H9 (cell line): ENCODE data around the gene DLEC1. TPM values are rescaled to one million over a fixed set of nuclear protein-coding genes. Genes with fewer than 3 reads are reported as not detected.

Experiments used
- DNase-seq: peaks from one replicate; pipeline ENCODE4 v3.0.0-alpha.2; 2017
- H2AFZ ChIP-seq: one replicate; pipeline ENCODE4 v1.6.1; 2013; ENCODE audit warnings: mild to moderate bottlenecking, low read length, control low read depth, moderate library complexity
- H2AK5ac ChIP-seq: 2 replicates; pipeline ENCODE4 v1.6.1; 2013; ENCODE audit warnings: low read length, control low read depth, mixed read lengths; ENCODE audit not compliant: insufficient read length
- H2BK120ac ChIP-seq: one replicate; pipeline ENCODE4 v1.6.1; 2013; ENCODE audit warnings: low read depth, mild to moderate bottlenecking, low read length, control low read depth, inconsistent platforms; ENCODE audit not compliant: poor library complexity, severe bottlenecking
- H2BK12ac ChIP-seq: 2 replicates; pipeline ENCODE4 v1.6.1; 2013; ENCODE audit warnings: low read length, control low read depth, mixed read lengths, low read depth; ENCODE audit not compliant: insufficient read length
- H2BK15ac ChIP-seq: 2 replicates; pipeline ENCODE4 v1.6.1; 2013; ENCODE audit warnings: low read depth, low read length, control low read depth
- H2BK20ac ChIP-seq: one replicate; pipeline ENCODE4 v1.6.1; 2013; ENCODE audit warnings: low read depth, mild to moderate bottlenecking, low read length, control low read depth, inconsistent platforms; ENCODE audit not compliant: poor library complexity, severe bottlenecking
- H2BK5ac ChIP-seq: 2 replicates; pipeline ENCODE4 v1.6.1; 2013; ENCODE audit warnings: low read length, control low read depth, mixed read lengths; ENCODE audit not compliant: insufficient read length
- H3K14ac ChIP-seq: 2 replicates; pipeline ENCODE4 v1.6.1; 2013; ENCODE audit warnings: low read length, control low read depth; ENCODE audit not compliant: insufficient read depth
- H3K18ac ChIP-seq: 2 replicates; pipeline ENCODE4 v1.6.1; 2013; ENCODE audit warnings: low read depth, mild to moderate bottlenecking, mixed read lengths, low read length, control low read depth; ENCODE audit not compliant: insufficient read length
- H3K23ac ChIP-seq: 2 replicates; pipeline ENCODE4 v1.6.1; 2013; ENCODE audit warnings: low read length, control low read depth, mixed read lengths, low read depth; ENCODE audit not compliant: insufficient read length
- H3K23me2 ChIP-seq: 2 replicates; pipeline ENCODE4 v1.6.1; 2013; ENCODE audit warnings: low read depth, mild to moderate bottlenecking, mixed read lengths, low read length, control low read depth; ENCODE audit not compliant: insufficient read length, poor library complexity, severe bottlenecking
- H3K27ac ChIP-seq: 2 replicates; pipeline ENCODE4 v1.5.1; 2013; ENCODE audit warnings: low read length, control low read depth, mixed read lengths, low read depth; ENCODE audit not compliant: insufficient read length
- H3K27me3 ChIP-seq: 2 replicates; pipeline ENCODE4 v1.6.1; 2013; ENCODE audit warnings: low read length, control low read depth, inconsistent platforms; ENCODE audit not compliant: insufficient read depth
- H3K4ac ChIP-seq: 2 replicates; pipeline ENCODE4 v1.6.1; 2013; ENCODE audit warnings: low read depth, mild to moderate bottlenecking, control low read depth, inconsistent platforms, low read length, moderate library complexity
- H3K4me1 ChIP-seq: 2 replicates; pipeline ENCODE4 v1.6.1; 2013; ENCODE audit warnings: low read length, control low read depth, inconsistent platforms; ENCODE audit not compliant: insufficient read depth
- H3K4me2 ChIP-seq: 2 replicates; pipeline ENCODE4 v1.6.1; 2013; ENCODE audit warnings: low read length, control low read depth, mixed read lengths; ENCODE audit not compliant: insufficient read length, insufficient read depth
- H3K56ac ChIP-seq: 2 replicates; pipeline ENCODE4 v1.6.1; 2013; ENCODE audit warnings: low read depth, mild to moderate bottlenecking, mixed read lengths, low read length, control low read depth; ENCODE audit not compliant: insufficient read length
- H3K79me1 ChIP-seq: 2 replicates; pipeline ENCODE4 v1.6.1; 2013; ENCODE audit warnings: low read depth, mild to moderate bottlenecking, moderate library complexity, low read length, control low read depth, inconsistent platforms; ENCODE audit not compliant: insufficient read depth, poor library complexity, severe bottlenecking
- H3K79me2 ChIP-seq: 2 replicates; pipeline ENCODE4 v1.6.1; 2013; ENCODE audit warnings: low read length, control low read depth, inconsistent platforms; ENCODE audit not compliant: insufficient read depth
- H3K9ac ChIP-seq: 2 replicates; pipeline ENCODE4 v1.6.1; 2013; ENCODE audit warnings: low read length, control low read depth, mixed read lengths; ENCODE audit not compliant: insufficient read length; ENCODE audit errors: extremely low read depth
- H3K9me3 ChIP-seq: one replicate; pipeline ENCODE4 v1.6.1; 2013; ENCODE audit warnings: low read depth, low read length, inconsistent platforms; ENCODE audit not compliant: control insufficient read depth
- H3T11ph ChIP-seq: one replicate; pipeline ENCODE4 v1.6.1; 2013; ENCODE audit warnings: mild to moderate bottlenecking, low read length, control low read depth, inconsistent platforms
- H4K20me1 ChIP-seq: one replicate; pipeline ENCODE4 v1.6.1; 2013; ENCODE audit not compliant: control insufficient read depth, insufficient read length, insufficient read depth
- H4K5ac ChIP-seq: 2 replicates; pipeline ENCODE4 v1.6.1; 2013; ENCODE audit warnings: low read depth, mild to moderate bottlenecking, mixed read lengths, low read length, control low read depth; ENCODE audit not compliant: insufficient read length
- H4K8ac ChIP-seq: replicated peaks from 2 replicates; pipeline ENCODE4 v1.6.1; 2013; ENCODE audit warnings: low read length, control low read depth, mixed read lengths, low read depth; ENCODE audit not compliant: insufficient read length
- H4K91ac ChIP-seq: 2 replicates; pipeline ENCODE4 v1.6.1; 2013; ENCODE audit warnings: low read depth, mild to moderate bottlenecking, moderate library complexity, mixed read lengths, low read length, control low read depth; ENCODE audit not compliant: insufficient read length
- H3K27ac Mint-ChIP-seq, 3 experiments: 2 replicates in 2 of 3; 3 replicates in 1 of 3; pipeline ENCODE4 v1.8.0; 2020 to 2021; ENCODE audit warnings: mixed read lengths in 3 of 3, mild to moderate bottlenecking in 1 of 3, moderate library complexity in 1 of 3
- H3K27me3 Mint-ChIP-seq: 2 replicates; pipeline ENCODE4 v1.8.0; 2021; ENCODE audit warnings: low read depth, mild to moderate bottlenecking, moderate library complexity, mixed read lengths
- H3K36me3 Mint-ChIP-seq, 3 experiments: 2 replicates in 2 of 3; 3 replicates in 1 of 3; pipeline ENCODE4 v1.8.0; 2020 to 2021; ENCODE audit warnings: low read depth in 3 of 3, mixed read lengths in 3 of 3; ENCODE audit not compliant: insufficient read depth in 1 of 3
- H3K4me1 Mint-ChIP-seq, 2 experiments: 2 replicates each; pipeline ENCODE4 v1.8.0; 2020; ENCODE audit warnings: mixed read lengths in 2 of 2
- H3K4me3 Mint-ChIP-seq, 2 experiments: 2 replicates in 1 of 2; 3 replicates in 1 of 2; pipeline ENCODE4 v1.8.0; 2020 to 2021; ENCODE audit warnings: mild to moderate bottlenecking in 2 of 2, mixed read lengths in 2 of 2, moderate library complexity in 1 of 2
- H3K9me3 Mint-ChIP-seq, 2 experiments: 2 replicates in 1 of 2; 3 replicates in 1 of 2; pipeline ENCODE4 v1.8.0; 2020; ENCODE audit warnings: mild to moderate bottlenecking in 2 of 2, mixed read lengths in 2 of 2, moderate library complexity in 1 of 2
- WGBS: extraction: QIAGEN DNeasy Blood & Tissue Kit; methylation state at CpG from one replicate; pipeline ENCODE4 v1.1.7; 2013; ENCODE audit warnings: missing lambda C conversion rate, low lambda C conversion rate, mixed read lengths; ENCODE audit not compliant: insufficient read length; ENCODE audit errors: extremely low coverage; 5-methylcytosine and 5-hydroxymethylcytosine counted together
- total RNA-seq: library from RNA; stranded (reverse); gene quantifications from 2 replicates; pipeline ENCODE4 v1.2.1, GENCODE V29; 2021
- TF ChIP-seq, protein P1 (sequence below): fragments of 200-600 bp; sonication (generic); conservative IDR thresholded peaks from 3 replicates; pipeline ENCODE4 v1.8.0; 2021; ENCODE audit warnings: antibody characterized with exemption, mild to moderate bottlenecking

Gene DLEC1
- total RNA-seq, 1 experiment from 2014 or later, result 2.1 TPM

DNA sequence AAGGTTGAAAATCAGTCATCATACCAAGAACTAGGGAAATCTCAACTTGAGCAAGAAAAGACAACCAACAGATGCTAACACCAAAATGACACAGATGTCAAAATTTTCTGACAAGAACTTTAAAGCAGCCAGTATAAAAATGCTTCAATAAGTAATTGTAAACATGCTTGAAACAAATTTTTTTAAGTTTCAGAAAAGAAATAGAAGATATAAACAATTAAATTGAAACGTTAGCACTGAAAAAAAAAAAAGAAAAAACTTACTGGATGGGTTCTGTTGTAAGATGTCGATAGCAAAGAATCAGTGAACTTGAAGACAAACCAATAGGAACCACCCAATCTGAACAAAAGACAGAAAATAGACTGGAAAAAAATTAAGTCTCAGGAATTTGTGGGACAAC, 107.5 kb downstream of the DLEC1 start:
- TF ChIP-seq, protein P1, sequence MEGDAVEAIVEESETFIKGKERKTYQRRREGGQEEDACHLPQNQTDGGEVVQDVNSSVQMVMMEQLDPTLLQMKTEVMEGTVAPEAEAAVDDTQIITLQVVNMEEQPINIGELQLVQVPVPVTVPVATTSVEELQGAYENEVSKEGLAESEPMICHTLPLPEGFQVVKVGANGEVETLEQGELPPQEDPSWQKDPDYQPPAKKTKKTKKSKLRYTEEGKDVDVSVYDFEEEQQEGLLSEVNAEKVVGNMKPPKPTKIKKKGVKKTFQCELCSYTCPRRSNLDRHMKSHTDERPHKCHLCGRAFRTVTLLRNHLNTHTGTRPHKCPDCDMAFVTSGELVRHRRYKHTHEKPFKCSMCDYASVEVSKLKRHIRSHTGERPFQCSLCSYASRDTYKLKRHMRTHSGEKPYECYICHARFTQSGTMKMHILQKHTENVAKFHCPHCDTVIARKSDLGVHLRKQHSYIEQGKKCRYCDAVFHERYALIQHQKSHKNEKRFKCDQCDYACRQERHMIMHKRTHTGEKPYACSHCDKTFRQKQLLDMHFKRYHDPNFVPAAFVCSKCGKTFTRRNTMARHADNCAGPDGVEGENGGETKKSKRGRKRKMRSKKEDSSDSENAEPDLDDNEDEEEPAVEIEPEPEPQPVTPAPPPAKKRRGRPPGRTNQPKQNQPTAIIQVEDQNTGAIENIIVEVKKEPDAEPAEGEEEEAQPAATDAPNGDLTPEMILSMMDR, result no peak
- no peak for DNase-seq
- no peak overlapping the region for H4K91ac ChIP-seq
- H3K18ac ChIP-seq, result no peak overlapping the region
- Mint-ChIP-seq H3K27me3 (peaks cover 2% of the 10 kb centered on the region; the same call in 1 of the 2 replicates), H3K36me3 (peaks cover 6 to 14% (median 12%) of the 10 kb centered on the region in 3 experiments; a peak in 6 of 7 replicates), H3K4me3 (no peak overlapping the region), H3K27ac (no peak overlapping the region), H3K4me1 (no peaks in the 10 kb centered on the region), H3K9me3 (peaks cover 8 to 11% of the 10 kb centered on the region in 2 experiments; a peak in 4 of 5 replicates)
- H3K79me2 ChIP-seq, result no peaks in the 10 kb centered on the region
- WGBS, result no CpG with 5 or more reads among the region's 2 CpGs
- H3K56ac ChIP-seq, result no peak overlapping the region
- H3K14ac ChIP-seq, result no peak overlapping the region
- H2BK120ac ChIP-seq, result no peak overlapping the region
- no peaks in the 10 kb centered on the region for H4K20me1 ChIP-seq
- no peak overlapping the region for H4K8ac ChIP-seq
- no peak overlapping the region for H2BK12ac ChIP-seq
- no peaks in the 10 kb centered on the region for H3K23me2 ChIP-seq
- no peak overlapping the region for H2AK5ac ChIP-seq
- no peaks in the 10 kb centered on the region for H3K27me3 ChIP-seq
- H2BK15ac ChIP-seq, result no peak overlapping the region
- no peak overlapping the region for H2BK20ac ChIP-seq
- H4K5ac ChIP-seq, result no peak overlapping the region
- H2AFZ ChIP-seq, result no peak overlapping the region
- no peaks in the 10 kb centered on the region for H3K9me3 ChIP-seq
- H3K4me2 ChIP-seq, result no peak overlapping the region
- no peak overlapping the region for H3K23ac ChIP-seq
- H3K4ac ChIP-seq, result no peak overlapping the region
- H3K79me1 ChIP-seq, result no peaks in the 10 kb centered on the region
- no peak overlapping the region for H3K27ac ChIP-seq
- no peaks in the 10 kb centered on the region for H3K4me1 ChIP-seq
- H3K9ac ChIP-seq, result no peak overlapping the region
- no peak overlapping the region for H3T11ph ChIP-seq
- no peak overlapping the region for H2BK5ac ChIP-seq
